DOHH2 (cell line): ENCODE results near the gene TCHP.
"Not testable (repeated sequence)": the region's sequence is repeated elsewhere in the genome, so short reads cannot be mapped to it uniquely, and the experiment has no call there.

Experiments used
- H3F3A ChIP-seq: fragments of 200-600 bp; sonication (generic), shearing (Covaris generic); 2 replicates; pipeline ENCODE4 v1.6.0; 2016; ENCODE audit warnings: antibody characterized with exemption, mild to moderate bottlenecking; ENCODE audit not compliant: control insufficient read depth, insufficient read depth
- H3K27ac ChIP-seq: fragments of 200-600 bp; sonication (generic); 2 replicates; pipeline ENCODE4 v1.5.1; 2014; ENCODE audit warnings: low read depth, mild to moderate bottlenecking, low read length, moderate library complexity
- H3K27me3 ChIP-seq: fragments of 200-600 bp; sonication (generic); 2 replicates; pipeline ENCODE4 v1.6.1; 2014; ENCODE audit warnings: mild to moderate bottlenecking, low read length, mixed read lengths; ENCODE audit not compliant: control insufficient read depth
- H3K36me3 ChIP-seq: fragments of 200-600 bp; sonication (generic); 2 replicates; pipeline ENCODE4 v1.6.1; 2014; ENCODE audit warnings: mild to moderate bottlenecking, low read length, moderate library complexity, mixed read lengths; ENCODE audit not compliant: control insufficient read depth
- H3K4me1 ChIP-seq: fragments of 200-600 bp; sonication (generic); 2 replicates; pipeline ENCODE4 v1.6.1; 2014; ENCODE audit warnings: mild to moderate bottlenecking, low read length, mixed read lengths; ENCODE audit not compliant: control insufficient read depth
- H3K4me2 ChIP-seq: fragments of 200-600 bp; sonication (generic); 2 replicates; pipeline ENCODE4 v1.6.0; 2014; ENCODE audit warnings: mild to moderate bottlenecking, low read length, moderate library complexity
- H3K4me3 ChIP-seq: fragments of 200-600 bp; sonication (generic); 2 replicates; pipeline ENCODE4 v1.5.1; 2014; ENCODE audit warnings: mild to moderate bottlenecking, low read length, mixed read lengths
- H3K79me2 ChIP-seq: fragments of 200-600 bp; sonication (generic); 2 replicates; pipeline ENCODE4 v1.6.1; 2014; ENCODE audit warnings: mild to moderate bottlenecking, low read length, mixed read lengths; ENCODE audit not compliant: control insufficient read depth
- H3K9me2 ChIP-seq: fragments of 200-600 bp; sonication (generic); replicated peaks from 2 replicates; pipeline ENCODE4 v1.6.1; 2014; ENCODE audit warnings: mild to moderate bottlenecking, low read length, mixed read lengths; ENCODE audit not compliant: control insufficient read depth
- H3K9me3 ChIP-seq: fragments of 200-600 bp; sonication (generic); 2 replicates; pipeline ENCODE4 v1.6.1; 2014; ENCODE audit warnings: antibody characterized with exemption, low read length, mixed read lengths; ENCODE audit not compliant: control insufficient read depth, insufficient read depth
- H4K20me1 ChIP-seq: fragments of 200-600 bp; sonication (generic); 2 replicates; pipeline ENCODE4 v1.6.0; 2014; ENCODE audit warnings: low read depth, mild to moderate bottlenecking, antibody characterized with exemption, low read length, moderate library complexity; ENCODE audit not compliant: control insufficient read depth, insufficient read depth
- CTCF ChIP-seq: fragments of 200-600 bp; sonication (generic); IDR thresholded peaks from one replicate; pipeline ENCODE4 v1.5.1; 2014; ENCODE audit warnings: antibody characterized with exemption, mild to moderate bottlenecking, low read depth, low read length; ENCODE audit not compliant: poor library complexity, severe bottlenecking
- EZH2phosphoT487 ChIP-seq: fragments of 200-600 bp; sonication (generic); IDR thresholded peaks from 2 replicates; pipeline ENCODE4 v1.6.1; 2017; ENCODE audit warnings: borderline replicate concordance, mild to moderate bottlenecking, antibody characterized with exemption, low read length, moderate library complexity, mixed read lengths

The TCHP gene

GRCh38 chr12:109890620-109891170 lies 9.4 kb upstream of the TCHP start:
- Histone ChIP-seq H3K27ac (no peak overlapping the region), H4K20me1 (no peaks in the 10 kb centered on the region), H3K9me2 (no peaks in the 10 kb centered on the region), H3K4me1 (peaks cover 35% of the 10 kb centered on the region), H3F3A (0 out of 2 replicates have a peak, but pooled peaks cover 3% of the 10 kb centered on the region), H3K27me3 (peaks cover 4% of the 10 kb centered on the region; the same call in 1 of the 2 replicates), H3K4me2 (no peak overlapping the region), H3K9me3 (no peaks in the 10 kb centered on the region), H3K79me2 (no peaks in the 10 kb centered on the region), H3K36me3 (no peaks in the 10 kb centered on the region), H3K4me3 (no peak overlapping the region)
- TF ChIP-seq EZH2phosphoT487 (no peak), CTCF (no peak)

- not testable (repeated sequence) for H4K20me1 ChIP-seq, H3K9me2 ChIP-seq, H3K27ac ChIP-seq, H3K27me3 ChIP-seq, H3F3A ChIP-seq, H3K4me2 ChIP-seq, H3K36me3 ChIP-seq, H3K9me3 ChIP-seq, H3K4me3 ChIP-seq, H3K79me2 ChIP-seq
- H3K4me1 ChIP-seq: peaks cover 35% of the 10 kb centered on the region
These were observed 8.3 kb upstream of the TCHP start for GRCh38 chr12:109891731-109892130.

GRCh38 chr12:109892165-109892715 lies 7.8 kb upstream of the TCHP start:
- Histone ChIP-seq H3K79me2 (no peaks in the 10 kb centered on the region), H3K4me1 (peaks cover 35% of the 10 kb centered on the region), H3K9me2 (no peaks in the 10 kb centered on the region), H3K36me3 (no peaks in the 10 kb centered on the region), H3F3A (0 out of 2 replicates have a peak, but pooled peaks cover 3% of the 10 kb centered on the region), H3K27ac (no peak overlapping the region), H3K4me2 (no peak overlapping the region), H3K4me3 (no peak overlapping the region), H3K9me3 (no peaks in the 10 kb centered on the region), H4K20me1 (no peaks in the 10 kb centered on the region), H3K27me3 (peaks cover 4% of the 10 kb centered on the region; the same call in 1 of the 2 replicates)
- no peak for TF ChIP-seq EZH2phosphoT487
- no peak for TF ChIP-seq CTCF

GRCh38 chr12:109892748-109893147 lies 7.3 kb upstream of the TCHP start:
- Histone ChIP-seq H3K4me3 (no peak overlapping the region), H3K9me3 (no peaks in the 10 kb centered on the region), H3K4me1 (peaks cover 35% of the 10 kb centered on the region), H4K20me1 (no peaks in the 10 kb centered on the region), H3K79me2 (no peaks in the 10 kb centered on the region), H3F3A (0 out of 2 replicates have a peak, but pooled peaks cover 3% of the 10 kb centered on the region), H3K9me2 (no peaks in the 10 kb centered on the region), H3K4me2 (peak overlapping the region; percentile 40; the same call in 1 of the 2 replicates), H3K27me3 (peaks cover 4% of the 10 kb centered on the region; the same call in 1 of the 2 replicates), H3K36me3 (no peaks in the 10 kb centered on the region), H3K27ac (no peak overlapping the region)
- no peak for TF ChIP-seq CTCF
- no peak for TF ChIP-seq EZH2phosphoT487
